ENCODE measurements around the gene SCUBE1.

GRCh38 chr22:43302531-43303041 lies 40.6 kb downstream of the SCUBE1 start:
- TF ChIP-seq, protein P1, sequence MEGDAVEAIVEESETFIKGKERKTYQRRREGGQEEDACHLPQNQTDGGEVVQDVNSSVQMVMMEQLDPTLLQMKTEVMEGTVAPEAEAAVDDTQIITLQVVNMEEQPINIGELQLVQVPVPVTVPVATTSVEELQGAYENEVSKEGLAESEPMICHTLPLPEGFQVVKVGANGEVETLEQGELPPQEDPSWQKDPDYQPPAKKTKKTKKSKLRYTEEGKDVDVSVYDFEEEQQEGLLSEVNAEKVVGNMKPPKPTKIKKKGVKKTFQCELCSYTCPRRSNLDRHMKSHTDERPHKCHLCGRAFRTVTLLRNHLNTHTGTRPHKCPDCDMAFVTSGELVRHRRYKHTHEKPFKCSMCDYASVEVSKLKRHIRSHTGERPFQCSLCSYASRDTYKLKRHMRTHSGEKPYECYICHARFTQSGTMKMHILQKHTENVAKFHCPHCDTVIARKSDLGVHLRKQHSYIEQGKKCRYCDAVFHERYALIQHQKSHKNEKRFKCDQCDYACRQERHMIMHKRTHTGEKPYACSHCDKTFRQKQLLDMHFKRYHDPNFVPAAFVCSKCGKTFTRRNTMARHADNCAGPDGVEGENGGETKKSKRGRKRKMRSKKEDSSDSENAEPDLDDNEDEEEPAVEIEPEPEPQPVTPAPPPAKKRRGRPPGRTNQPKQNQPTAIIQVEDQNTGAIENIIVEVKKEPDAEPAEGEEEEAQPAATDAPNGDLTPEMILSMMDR (IDR thresholded peaks at IDR 0.05) = no peak
- no peak for TF ChIP-seq POLR2A (IDR thresholded peaks at IDR 0.05)

Measured in esophagus squamous epithelium (tissue), 4 donors.